Breast epithelium (tissue), 3 donors: Measurements from ENCODE around the gene CYP4A22.

Experiments
- POLR2A ChIP-seq: fragments of 450-650 bp; IDR thresholded peaks from one replicate; pipeline ENCODE4 v1.6.1; 2016; ENCODE audit warnings: antibody characterized with exemption, mild to moderate bottlenecking, moderate library complexity
- TF ChIP-seq, protein P1 (sequence below), 3 donors: fragments of 450-650 bp; IDR thresholded peaks; one replicate each; pipeline ENCODE4 v1.5.1; 2016 to 2017; ENCODE audit warnings: antibody characterized with exemption in 3 of 3, mild to moderate bottlenecking in 3 of 3, moderate library complexity in 3 of 3

GRCh38 chr1:47172782-47173181, 35.5 kb downstream of the CYP4A22 start:
- TF ChIP-seq, protein P1, sequence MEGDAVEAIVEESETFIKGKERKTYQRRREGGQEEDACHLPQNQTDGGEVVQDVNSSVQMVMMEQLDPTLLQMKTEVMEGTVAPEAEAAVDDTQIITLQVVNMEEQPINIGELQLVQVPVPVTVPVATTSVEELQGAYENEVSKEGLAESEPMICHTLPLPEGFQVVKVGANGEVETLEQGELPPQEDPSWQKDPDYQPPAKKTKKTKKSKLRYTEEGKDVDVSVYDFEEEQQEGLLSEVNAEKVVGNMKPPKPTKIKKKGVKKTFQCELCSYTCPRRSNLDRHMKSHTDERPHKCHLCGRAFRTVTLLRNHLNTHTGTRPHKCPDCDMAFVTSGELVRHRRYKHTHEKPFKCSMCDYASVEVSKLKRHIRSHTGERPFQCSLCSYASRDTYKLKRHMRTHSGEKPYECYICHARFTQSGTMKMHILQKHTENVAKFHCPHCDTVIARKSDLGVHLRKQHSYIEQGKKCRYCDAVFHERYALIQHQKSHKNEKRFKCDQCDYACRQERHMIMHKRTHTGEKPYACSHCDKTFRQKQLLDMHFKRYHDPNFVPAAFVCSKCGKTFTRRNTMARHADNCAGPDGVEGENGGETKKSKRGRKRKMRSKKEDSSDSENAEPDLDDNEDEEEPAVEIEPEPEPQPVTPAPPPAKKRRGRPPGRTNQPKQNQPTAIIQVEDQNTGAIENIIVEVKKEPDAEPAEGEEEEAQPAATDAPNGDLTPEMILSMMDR (IDR thresholded peaks at IDR 0.05), result no peak
- TF ChIP-seq POLR2A, result no peak
